Type B pancreatic cell (in vitro differentiated cells): ENCODE data around the gene TOPORS. TPM values are rescaled to one million over a fixed set of nuclear protein-coding genes. Genes with fewer than 3 reads are reported as not detected.

Source experiments
- DNase-seq: peaks from one replicate; pipeline ENCODE4 v3.0.0; 2021; ENCODE audit warnings: mixed read lengths; ENCODE audit not compliant: unreplicated experiment; ENCODE audit errors: extremely low spot score
- H3K27ac Mint-ChIP-seq: 2 replicates; pipeline ENCODE4 v1.8.0; 2021; ENCODE audit warnings: mild to moderate bottlenecking, mixed read lengths
- H3K27me3 Mint-ChIP-seq: 2 replicates; pipeline ENCODE4 v1.8.0; 2021; ENCODE audit warnings: mixed read lengths
- H3K36me3 Mint-ChIP-seq: 2 replicates; pipeline ENCODE4 v1.8.0; 2021; ENCODE audit warnings: mixed read lengths
- H3K4me1 Mint-ChIP-seq: one replicate; pipeline ENCODE4 v1.8.0; 2021; ENCODE audit warnings: mixed read lengths; ENCODE audit not compliant: unreplicated experiment
- H3K4me3 Mint-ChIP-seq: 2 replicates; pipeline ENCODE4 v1.8.0; 2021; ENCODE audit warnings: mild to moderate bottlenecking, mixed read lengths
- H3K9me3 Mint-ChIP-seq: 2 replicates; pipeline ENCODE4 v1.8.0; 2021; ENCODE audit warnings: mixed read lengths
- CTCF ChIP-seq: fragments of 200-600 bp; sonication (generic); conservative IDR thresholded peaks from 2 replicates; pipeline ENCODE4 v1.5.0; 2021; ENCODE audit warnings: antibody characterized with exemption, mild to moderate bottlenecking
- total RNA-seq: library from RNA; stranded (reverse); gene quantifications from 2 replicates; pipeline ENCODE4 v1.2.1, GENCODE V29; 2021; ENCODE audit warnings: low replicate concordance

TOPORS gene
- total RNA-seq, 1 donor from 2014 or later, result 18.4 TPM

- Mint-ChIP-seq H3K36me3 (peaks cover 14% of the 10 kb centered on the region), H3K4me1 (no peaks in the 10 kb centered on the region), H3K27me3 (no peaks in the 10 kb centered on the region), H3K27ac (peak overlapping the region; percentile 40), H3K4me3 (no peak overlapping the region), H3K9me3 (peaks cover 9% of the 10 kb centered on the region)
- TF ChIP-seq CTCF, result no peak
- DNase-seq, result no peak
Measured at GRCh38 chr9:32500768-32501167, 51.6 kb downstream of the TOPORS start.

GRCh38 chr9:32497921-32498320, 54.5 kb downstream of the TOPORS start:
- Mint-ChIP-seq H3K4me3 (no peak overlapping the region), H3K27me3 (no peaks in the 10 kb centered on the region), H3K36me3 (peaks cover 14% of the 10 kb centered on the region), H3K27ac (no peak overlapping the region), H3K9me3 (peaks cover 6% of the 10 kb centered on the region), H3K4me1 (no peaks in the 10 kb centered on the region)
- TF ChIP-seq CTCF, result no peak
- no peak for DNase-seq

GRCh38 chr9:32490601-32491000, 61.8 kb downstream of the TOPORS start:
- H3K36me3 Mint-ChIP-seq, result peaks cover 12% of the 10 kb centered on the region
- H3K4me1 Mint-ChIP-seq, result no peaks in the 10 kb centered on the region
- no peak for TF ChIP-seq CTCF
- no peaks in the 10 kb centered on the region for H3K27me3 Mint-ChIP-seq
- H3K27ac Mint-ChIP-seq, result no peak overlapping the region
- H3K4me3 Mint-ChIP-seq, result no peak overlapping the region
- no peak for DNase-seq
- H3K9me3 Mint-ChIP-seq, result no peaks in the 10 kb centered on the region

Other genes starting within 250 kb of the TOPORS start
- 31.6 and 32.5 TPM in 2 replicates for gene ACO1, start 167.9 kb downstream of the TOPORS start, total RNA-seq
- gene RIGI, start 26.4 kb downstream of the TOPORS start, total RNA-seq, result 5.8 and 7.7 TPM in 2 replicates
- gene SMIM27, start 259 bp downstream of the TOPORS start, total RNA-seq, result 9.1 and 12.7 TPM in 2 replicates
- 42.9 and 45.6 TPM in 2 replicates for gene NDUFB6, start 20.6 kb upstream of the TOPORS start, total RNA-seq
- gene TAF1L, start 83.1 kb upstream of the TOPORS start, total RNA-seq, result not detected in 2 replicates
- gene TMEM215, start 231.0 kb upstream of the TOPORS start, total RNA-seq, result 0.27 TPM in 1 of 2 replicates, not detected in the other